Endothelial cell (in vitro differentiated cells): ENCODE results near the gene DNASE1L3. TPM values are rescaled to one million over a fixed set of nuclear protein-coding genes. Genes with fewer than 3 reads are reported as not detected.

Source experiments
- DNase-seq: peaks from one replicate; pipeline ENCODE4 v3.0.0; 2021; ENCODE audit warnings: low spot score
- H3K27ac Mint-ChIP-seq: one replicate; pipeline ENCODE4 v1.8.0; 2021; ENCODE audit warnings: mixed read lengths, inconsistent platforms; ENCODE audit not compliant: unreplicated experiment
- H3K27me3 Mint-ChIP-seq: one replicate; pipeline ENCODE4 v1.8.0; 2021; ENCODE audit warnings: mild to moderate bottlenecking, moderate library complexity, mixed read lengths, inconsistent platforms; ENCODE audit not compliant: unreplicated experiment
- H3K36me3 Mint-ChIP-seq: one replicate; pipeline ENCODE4 v1.8.0; 2021; ENCODE audit warnings: mild to moderate bottlenecking, low read depth, mixed read lengths, inconsistent platforms; ENCODE audit not compliant: unreplicated experiment
- H3K4me1 Mint-ChIP-seq: one replicate; pipeline ENCODE4 v1.8.0; 2021; ENCODE audit warnings: mild to moderate bottlenecking, mixed read lengths, inconsistent platforms; ENCODE audit not compliant: unreplicated experiment
- H3K4me3 Mint-ChIP-seq: one replicate; pipeline ENCODE4 v1.8.0; 2021; ENCODE audit warnings: mild to moderate bottlenecking, mixed read lengths, inconsistent platforms; ENCODE audit not compliant: unreplicated experiment
- H3K9me3 Mint-ChIP-seq: one replicate; pipeline ENCODE4 v1.8.0; 2021; ENCODE audit warnings: mixed read lengths, inconsistent platforms; ENCODE audit not compliant: unreplicated experiment
- total RNA-seq: library from RNA; stranded (reverse); fragmentation: NEBNext Ultra II Directional; extraction: Animal tissue kit (Norgen Biotek cat#: 25700); gene quantifications from one replicate; pipeline ENCODE4 v1.2.1, GENCODE V29; 2021; ENCODE audit not compliant: unreplicated experiment
- TF ChIP-seq, protein P1 (sequence below): fragments of 200-600 bp; sonication (generic); IDR thresholded peaks from one replicate; pipeline ENCODE4 v1.5.0; 2021; ENCODE audit warnings: antibody characterized with exemption; ENCODE audit not compliant: unreplicated experiment

DNASE1L3 gene
- total RNA-seq, 1 donor from 2014 or later, result 1.6 TPM

DNA sequence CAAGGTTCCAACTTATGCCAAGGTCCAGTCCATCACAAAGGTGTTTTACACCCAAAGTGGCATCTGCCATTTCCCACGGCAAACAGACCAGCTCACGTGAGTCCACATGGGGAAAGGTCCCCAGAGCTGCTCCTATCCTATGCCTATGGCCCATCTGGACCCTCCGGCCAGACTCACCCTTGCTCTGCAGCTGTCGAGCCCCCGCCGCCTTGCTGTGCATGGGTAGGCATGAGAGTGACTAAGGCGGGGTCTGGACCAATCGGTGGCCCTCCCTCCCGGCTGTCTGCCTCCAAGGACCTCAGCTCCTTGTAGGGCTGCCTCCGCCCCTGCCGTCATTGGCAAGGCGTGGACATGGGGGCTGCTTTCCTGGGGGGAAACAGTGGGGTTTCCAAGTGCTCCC, 26.9 kb downstream of the DNASE1L3 start:
- Mint-ChIP-seq H3K36me3 (peaks cover 4% of the 10 kb centered on the region), H3K4me1 (peaks cover 13% of the 10 kb centered on the region), H3K27ac (no peak overlapping the region), H3K4me3 (no peak overlapping the region), H3K27me3 (peaks cover 10% of the 10 kb centered on the region), H3K9me3 (no peaks in the 10 kb centered on the region)
- TF ChIP-seq, protein P1, sequence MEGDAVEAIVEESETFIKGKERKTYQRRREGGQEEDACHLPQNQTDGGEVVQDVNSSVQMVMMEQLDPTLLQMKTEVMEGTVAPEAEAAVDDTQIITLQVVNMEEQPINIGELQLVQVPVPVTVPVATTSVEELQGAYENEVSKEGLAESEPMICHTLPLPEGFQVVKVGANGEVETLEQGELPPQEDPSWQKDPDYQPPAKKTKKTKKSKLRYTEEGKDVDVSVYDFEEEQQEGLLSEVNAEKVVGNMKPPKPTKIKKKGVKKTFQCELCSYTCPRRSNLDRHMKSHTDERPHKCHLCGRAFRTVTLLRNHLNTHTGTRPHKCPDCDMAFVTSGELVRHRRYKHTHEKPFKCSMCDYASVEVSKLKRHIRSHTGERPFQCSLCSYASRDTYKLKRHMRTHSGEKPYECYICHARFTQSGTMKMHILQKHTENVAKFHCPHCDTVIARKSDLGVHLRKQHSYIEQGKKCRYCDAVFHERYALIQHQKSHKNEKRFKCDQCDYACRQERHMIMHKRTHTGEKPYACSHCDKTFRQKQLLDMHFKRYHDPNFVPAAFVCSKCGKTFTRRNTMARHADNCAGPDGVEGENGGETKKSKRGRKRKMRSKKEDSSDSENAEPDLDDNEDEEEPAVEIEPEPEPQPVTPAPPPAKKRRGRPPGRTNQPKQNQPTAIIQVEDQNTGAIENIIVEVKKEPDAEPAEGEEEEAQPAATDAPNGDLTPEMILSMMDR, result no peak
- no peak for DNase-seq

DNA sequence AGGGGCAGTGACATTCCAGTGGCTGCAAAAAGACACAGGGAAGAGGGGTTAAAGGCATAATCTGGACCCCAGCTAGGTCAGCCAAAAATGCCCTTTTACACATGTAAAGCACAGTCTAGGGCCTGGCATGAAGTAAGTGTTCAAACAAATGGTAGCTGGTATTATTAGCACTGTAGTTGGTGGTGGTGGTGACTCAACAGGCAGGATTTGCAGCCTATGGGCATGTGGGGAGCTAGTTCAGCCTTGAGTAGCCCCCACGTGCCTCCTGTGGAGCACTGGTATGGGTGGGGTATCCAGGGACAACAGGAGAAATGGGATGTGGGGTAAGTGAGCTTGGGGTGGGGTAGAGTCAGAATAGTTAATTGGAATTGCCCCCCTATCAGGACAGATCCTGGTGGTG, 27.6 kb downstream of the DNASE1L3 start:
- peaks cover 4% of the 10 kb centered on the region for H3K36me3 Mint-ChIP-seq
- H3K27me3 Mint-ChIP-seq, result peaks cover 8% of the 10 kb centered on the region
- H3K27ac Mint-ChIP-seq, result no peak overlapping the region
- H3K4me1 Mint-ChIP-seq, result peaks cover 8% of the 10 kb centered on the region
- H3K4me3 Mint-ChIP-seq, result no peak overlapping the region
- no peaks in the 10 kb centered on the region for H3K9me3 Mint-ChIP-seq
- DNase-seq, result no peak
- TF ChIP-seq, protein P1, result no peak

DNA sequence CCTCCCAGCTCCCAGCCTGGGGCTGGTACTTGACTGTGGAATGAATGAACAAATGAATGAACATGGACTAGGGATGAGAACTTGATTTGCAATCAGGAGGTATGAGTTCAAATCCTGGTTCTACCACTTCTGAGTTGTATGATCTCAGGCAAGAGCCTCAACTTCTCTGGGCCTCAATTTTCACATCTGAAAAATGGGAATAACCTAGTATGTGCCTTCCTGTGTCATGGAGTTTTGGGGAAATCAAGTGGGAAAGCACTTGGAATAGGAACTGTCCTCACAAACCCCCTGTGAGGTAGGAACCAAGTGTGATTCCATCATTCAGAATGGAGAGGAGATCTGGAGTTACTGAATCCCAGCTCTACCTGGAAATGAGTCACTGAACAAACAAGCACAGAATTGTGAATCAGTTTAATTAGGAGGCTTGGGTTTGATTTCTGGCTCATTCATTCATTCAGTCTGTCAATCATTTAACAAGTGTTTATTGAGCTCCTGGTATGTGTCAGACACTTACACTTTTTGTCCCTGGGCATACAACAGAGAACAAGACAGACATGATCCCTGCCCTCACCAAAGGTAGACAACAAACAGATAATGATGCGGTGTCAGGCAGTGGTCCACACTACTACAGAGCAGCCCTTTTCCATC, 29.7 kb downstream of the DNASE1L3 start:
- H3K27ac Mint-ChIP-seq, result no peak overlapping the region
- peaks cover 4% of the 10 kb centered on the region for H3K36me3 Mint-ChIP-seq
- H3K4me3 Mint-ChIP-seq, result no peak overlapping the region
- TF ChIP-seq, protein P1, result no peak
- peaks cover 10% of the 10 kb centered on the region for H3K27me3 Mint-ChIP-seq
- no peaks in the 10 kb centered on the region for H3K9me3 Mint-ChIP-seq
- no peak for DNase-seq
- peaks cover 16% of the 10 kb centered on the region for H3K4me1 Mint-ChIP-seq

DNA sequence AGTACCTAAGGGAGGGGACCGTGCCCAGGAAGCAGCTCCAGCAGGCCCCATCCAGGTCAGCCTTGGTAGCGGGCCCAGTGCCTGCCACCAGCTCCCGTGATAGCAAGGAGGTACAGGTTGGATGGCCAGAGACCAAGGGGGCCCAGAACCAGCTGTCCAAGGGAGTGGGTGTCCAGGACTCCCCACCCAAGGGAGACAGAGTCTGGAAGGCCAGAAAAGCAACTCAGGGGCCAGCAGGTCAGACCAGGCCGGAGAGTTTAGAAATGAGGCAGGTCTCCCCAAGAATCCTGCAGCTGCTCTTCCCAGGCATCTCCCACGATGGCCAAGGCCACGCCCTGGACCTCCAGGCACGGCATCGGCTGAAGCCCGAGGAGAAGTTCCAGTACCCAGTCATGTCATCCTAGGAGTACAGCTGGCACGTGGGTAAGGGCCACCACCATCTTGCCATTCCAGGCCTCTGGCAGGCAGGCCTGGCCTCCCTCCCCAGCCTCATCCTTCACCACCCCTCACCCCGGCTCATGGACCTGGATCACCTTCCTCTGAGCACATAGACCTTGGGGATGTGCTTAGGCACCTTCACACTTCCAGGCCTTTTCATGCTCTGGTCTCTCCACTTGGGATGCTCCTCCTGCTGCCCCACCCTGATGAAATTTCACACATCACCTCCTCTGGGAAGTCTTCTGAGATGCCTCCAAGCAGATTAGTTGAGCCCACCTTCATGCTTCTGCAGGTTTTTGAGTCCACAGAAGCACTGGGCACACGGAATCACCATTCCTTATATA, 30.5 kb downstream of the DNASE1L3 start:
- DNase-seq, result no peak
- H3K4me1 Mint-ChIP-seq, result peaks cover 23% of the 10 kb centered on the region
- H3K9me3 Mint-ChIP-seq, result no peaks in the 10 kb centered on the region
- H3K4me3 Mint-ChIP-seq, result no peak overlapping the region
- H3K27me3 Mint-ChIP-seq, result peaks cover 11% of the 10 kb centered on the region
- H3K36me3 Mint-ChIP-seq, result peaks cover 4% of the 10 kb centered on the region
- TF ChIP-seq, protein P1, result no peak
- no peak overlapping the region for H3K27ac Mint-ChIP-seq
